ENCODE measurements around the gene SMAD6. TPM values are rescaled to one million over a fixed set of nuclear protein-coding genes. Genes with fewer than 3 reads are reported as not detected.

The SMAD6 gene
- total and polyA plus RNA-seq, 2 experiments from 2014 or later, result 1.6 to 15.7 TPM

- no peak for TF ChIP-seq REST (IDR thresholded peaks at IDR 0.05; ENCODE audit: unreplicated experiment)
- TF ChIP-seq NANOG (IDR thresholded peaks at IDR 0.05; ENCODE audit: borderline replicate concordance), result no peak
- no peak for TF ChIP-seq EZH2 (IDR thresholded peaks at IDR 0.05; ENCODE audit: low read depth, unreplicated experiment)
- TF ChIP-seq POLR2AphosphoS5 (IDR thresholded peaks at IDR 0.05; ENCODE audit: low read depth), result no peak
These were observed 9.2 kb downstream of the SMAD6 start (continued) for GRCh38 chr15:66711260-66711659.

GRCh38 chr15:66711862-66712261 lies 9.8 kb downstream of the SMAD6 start:
- Histone ChIP-seq H3F3A (replicated peaks; ENCODE audit: low read depth) (no peaks in the 10 kb centered on the region), H3K27ac (ENCODE audit: low read depth) (no peak overlapping the region), H3K27me3 (ENCODE audit: insufficient read depth) (no peaks in the 10 kb centered on the region), H2AFZ (no peak overlapping the region), H3K4me1 (ENCODE audit: insufficient read depth) (peaks cover 16% of the 10 kb centered on the region), H3K4me2 (no peak overlapping the region), H3K4me3 (no peak overlapping the region), H3K79me2 (replicated peaks; ENCODE audit: insufficient read depth) (no peaks in the 10 kb centered on the region), H3K36me3 (ENCODE audit: insufficient read depth) (no peaks in the 10 kb centered on the region), H4K20me1 (replicated peaks; ENCODE audit: insufficient read depth) (peaks cover 7% of the 10 kb centered on the region; the same call in 1 of the 2 replicates), H3K9me2 (ENCODE audit: insufficient read depth) (no peaks in the 10 kb centered on the region)
- Mint-ChIP-seq H3K4me3 (no peak overlapping the region), H3K27me3 (ENCODE audit: insufficient read depth, low read depth, poor library complexity) (peaks cover 6% of the 10 kb centered on the region), H3K36me3 (ENCODE audit: low read depth) (peaks cover 3% of the 10 kb centered on the region; the same call in 1 of the 3 replicates), H3K27ac (no peak overlapping the region), H3K4me1 (peaks cover 38% of the 10 kb centered on the region), H3K9me3 (no peaks in the 10 kb centered on the region)
- TF ChIP-seq CREB1 (CRISPR knock-in tag; IDR thresholded peaks at IDR 0.05; ENCODE audit: low read depth) (no peak), ZNF114 (CRISPR knock-in tag; IDR thresholded peaks at IDR 0.05) (no peak)
- TF ChIP-seq, protein P1, sequence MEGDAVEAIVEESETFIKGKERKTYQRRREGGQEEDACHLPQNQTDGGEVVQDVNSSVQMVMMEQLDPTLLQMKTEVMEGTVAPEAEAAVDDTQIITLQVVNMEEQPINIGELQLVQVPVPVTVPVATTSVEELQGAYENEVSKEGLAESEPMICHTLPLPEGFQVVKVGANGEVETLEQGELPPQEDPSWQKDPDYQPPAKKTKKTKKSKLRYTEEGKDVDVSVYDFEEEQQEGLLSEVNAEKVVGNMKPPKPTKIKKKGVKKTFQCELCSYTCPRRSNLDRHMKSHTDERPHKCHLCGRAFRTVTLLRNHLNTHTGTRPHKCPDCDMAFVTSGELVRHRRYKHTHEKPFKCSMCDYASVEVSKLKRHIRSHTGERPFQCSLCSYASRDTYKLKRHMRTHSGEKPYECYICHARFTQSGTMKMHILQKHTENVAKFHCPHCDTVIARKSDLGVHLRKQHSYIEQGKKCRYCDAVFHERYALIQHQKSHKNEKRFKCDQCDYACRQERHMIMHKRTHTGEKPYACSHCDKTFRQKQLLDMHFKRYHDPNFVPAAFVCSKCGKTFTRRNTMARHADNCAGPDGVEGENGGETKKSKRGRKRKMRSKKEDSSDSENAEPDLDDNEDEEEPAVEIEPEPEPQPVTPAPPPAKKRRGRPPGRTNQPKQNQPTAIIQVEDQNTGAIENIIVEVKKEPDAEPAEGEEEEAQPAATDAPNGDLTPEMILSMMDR (conservative IDR thresholded peaks at IDR 0.05; ENCODE audit: low read depth in 2 of 2), result no peak
- DNase-seq (ENCODE audit: low spot score) (no peak), ATAC-seq (no peak)

GRCh38 chr15:66713843-66714508 lies 11.9 kb downstream of the SMAD6 start:
- Mint-ChIP-seq H3K27ac (no peak overlapping the region), H3K36me3 (ENCODE audit: low read depth) (peaks cover 3% of the 10 kb centered on the region; the same call in 1 of the 3 replicates), H3K27me3 (ENCODE audit: insufficient read depth, low read depth, poor library complexity) (peaks cover 6% of the 10 kb centered on the region), H3K4me3 (no peak overlapping the region), H3K4me1 (peaks cover 29% of the 10 kb centered on the region), H3K9me3 (no peaks in the 10 kb centered on the region)
- Histone ChIP-seq H3F3A (replicated peaks; ENCODE audit: low read depth) (no peaks in the 10 kb centered on the region), H3K79me2 (replicated peaks; ENCODE audit: insufficient read depth) (no peaks in the 10 kb centered on the region), H3K36me3 (ENCODE audit: insufficient read depth) (no peaks in the 10 kb centered on the region), H3K4me3 (no peak overlapping the region), H4K20me1 (replicated peaks; ENCODE audit: insufficient read depth) (no peaks in the 10 kb centered on the region), H3K4me2 (no peak overlapping the region), H3K27ac (ENCODE audit: low read depth) (no peak overlapping the region), H3K4me1 (ENCODE audit: insufficient read depth) (peaks cover 10% of the 10 kb centered on the region; the same call in 1 of the 2 replicates), H3K27me3 (ENCODE audit: insufficient read depth) (no peaks in the 10 kb centered on the region), H3K9me2 (ENCODE audit: insufficient read depth) (no peaks in the 10 kb centered on the region), H2AFZ (no peak overlapping the region)
- ATAC-seq (no peak), DNase-seq (ENCODE audit: low spot score) (no peak)
- TF ChIP-seq POLR2AphosphoS5 (IDR thresholded peaks at IDR 0.05; ENCODE audit: low read depth), result no peak
- TF ChIP-seq, protein P2, sequence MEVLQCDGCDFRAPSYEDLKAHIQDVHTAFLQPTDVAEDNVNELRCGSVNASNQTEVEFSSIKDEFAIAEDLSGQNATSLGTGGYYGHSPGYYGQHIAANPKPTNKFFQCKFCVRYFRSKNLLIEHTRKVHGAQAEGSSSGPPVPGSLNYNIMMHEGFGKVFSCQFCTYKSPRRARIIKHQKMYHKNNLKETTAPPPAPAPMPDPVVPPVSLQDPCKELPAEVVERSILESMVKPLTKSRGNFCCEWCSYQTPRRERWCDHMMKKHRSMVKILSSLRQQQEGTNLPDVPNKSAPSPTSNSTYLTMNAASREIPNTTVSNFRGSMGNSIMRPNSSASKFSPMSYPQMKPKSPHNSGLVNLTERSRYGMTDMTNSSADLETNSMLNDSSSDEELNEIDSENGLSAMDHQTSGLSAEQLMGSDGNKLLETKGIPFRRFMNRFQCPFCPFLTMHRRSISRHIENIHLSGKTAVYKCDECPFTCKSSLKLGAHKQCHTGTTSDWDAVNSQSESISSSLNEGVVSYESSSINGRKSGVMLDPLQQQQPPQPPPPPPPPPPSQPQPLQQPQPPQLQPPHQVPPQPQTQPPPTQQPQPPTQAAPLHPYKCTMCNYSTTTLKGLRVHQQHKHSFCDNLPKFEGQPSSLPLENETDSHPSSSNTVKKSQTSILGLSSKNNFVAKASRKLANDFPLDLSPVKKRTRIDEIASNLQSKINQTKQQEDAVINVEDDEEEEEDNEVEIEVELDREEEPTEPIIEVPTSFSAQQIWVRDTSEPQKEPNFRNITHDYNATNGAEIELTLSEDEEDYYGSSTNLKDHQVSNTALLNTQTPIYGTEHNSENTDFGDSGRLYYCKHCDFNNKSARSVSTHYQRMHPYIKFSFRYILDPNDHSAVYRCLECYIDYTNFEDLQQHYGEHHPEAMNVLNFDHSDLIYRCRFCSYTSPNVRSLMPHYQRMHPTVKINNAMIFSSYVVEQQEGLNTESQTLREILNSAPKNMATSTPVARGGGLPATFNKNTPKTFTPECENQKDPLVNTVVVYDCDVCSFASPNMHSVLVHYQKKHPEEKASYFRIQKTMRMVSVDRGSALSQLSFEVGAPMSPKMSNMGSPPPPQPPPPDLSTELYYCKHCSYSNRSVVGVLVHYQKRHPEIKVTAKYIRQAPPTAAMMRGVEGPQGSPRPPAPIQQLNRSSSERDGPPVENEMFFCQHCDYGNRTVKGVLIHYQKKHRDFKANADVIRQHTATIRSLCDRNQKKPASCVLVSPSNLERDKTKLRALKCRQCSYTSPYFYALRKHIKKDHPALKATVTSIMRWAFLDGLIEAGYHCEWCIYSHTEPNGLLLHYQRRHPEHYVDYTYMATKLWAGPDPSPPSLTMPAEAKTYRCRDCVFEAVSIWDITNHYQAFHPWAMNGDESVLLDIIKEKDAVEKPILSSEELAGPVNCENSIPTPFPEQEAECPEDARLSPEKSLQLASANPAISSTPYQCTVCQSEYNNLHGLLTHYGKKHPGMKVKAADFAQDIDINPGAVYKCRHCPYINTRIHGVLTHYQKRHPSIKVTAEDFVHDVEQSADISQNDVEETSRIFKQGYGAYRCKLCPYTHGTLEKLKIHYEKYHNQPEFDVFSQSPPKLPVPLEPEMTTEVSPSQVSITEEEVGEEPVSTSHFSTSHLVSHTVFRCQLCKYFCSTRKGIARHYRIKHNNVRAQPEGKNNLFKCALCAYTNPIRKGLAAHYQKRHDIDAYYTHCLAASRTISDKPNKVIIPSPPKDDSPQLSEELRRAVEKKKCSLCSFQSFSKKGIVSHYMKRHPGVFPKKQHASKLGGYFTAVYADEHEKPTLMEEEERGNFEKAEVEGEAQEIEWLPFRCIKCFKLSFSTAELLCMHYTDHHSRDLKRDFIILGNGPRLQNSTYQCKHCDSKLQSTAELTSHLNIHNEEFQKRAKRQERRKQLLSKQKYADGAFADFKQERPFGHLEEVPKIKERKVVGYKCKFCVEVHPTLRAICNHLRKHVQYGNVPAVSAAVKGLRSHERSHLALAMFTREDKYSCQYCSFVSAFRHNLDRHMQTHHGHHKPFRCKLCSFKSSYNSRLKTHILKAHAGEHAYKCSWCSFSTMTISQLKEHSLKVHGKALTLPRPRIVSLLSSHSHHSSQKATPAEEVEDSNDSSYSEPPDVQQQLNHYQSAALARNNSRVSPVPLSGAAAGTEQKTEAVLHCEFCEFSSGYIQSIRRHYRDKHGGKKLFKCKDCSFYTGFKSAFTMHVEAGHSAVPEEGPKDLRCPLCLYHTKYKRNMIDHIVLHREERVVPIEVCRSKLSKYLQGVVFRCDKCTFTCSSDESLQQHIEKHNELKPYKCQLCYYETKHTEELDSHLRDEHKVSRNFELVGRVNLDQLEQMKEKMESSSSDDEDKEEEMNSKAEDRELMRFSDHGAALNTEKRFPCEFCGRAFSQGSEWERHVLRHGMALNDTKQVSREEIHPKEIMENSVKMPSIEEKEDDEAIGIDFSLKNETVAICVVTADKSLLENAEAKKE (CRISPR knock-in tag; IDR thresholded peaks at IDR 0.05), result no peak
